WTC11 (cell line): ENCODE results near the gene RDH12. TPM values are rescaled to one million over a fixed set of nuclear protein-coding genes. Genes with fewer than 3 reads are reported as not detected.
"Not testable (repeated sequence)": the region's sequence is repeated elsewhere in the genome, so short reads cannot be mapped to it uniquely, and the experiment has no call there.

Source experiments
- ATAC-seq: fragments of 200-7000 bp; cut with Tn5 transposase; 2 replicates; pipeline ENCODE4 v1.10.0; 2021; ENCODE audit warnings: mild to moderate bottlenecking, moderate library complexity
- CTCF ChIA-PET: fragments of 300-600 bp; sonication (Branson Sonifier 250); formaldehyde crosslinking; loops from one replicate; lab custom pipeline; 2021; ENCODE audit warnings: antibody characterized with exemption; lab: Charles Lee
- POLR2A ChIA-PET: fragments of 350-600 bp; sonication (Branson Sonifier 250); formaldehyde crosslinking; loops from one replicate; lab custom pipeline; 2021; ENCODE audit warnings: antibody characterized with exemption; lab: Charles Lee
- DNase-seq: peaks from one replicate; pipeline ENCODE4 v3.0.0; 2021; ENCODE audit warnings: low spot score
- H3K27ac Mint-ChIP-seq: 2 replicates; pipeline ENCODE4 v1.8.0; 2021; ENCODE audit warnings: mixed read lengths
- H3K27me3 Mint-ChIP-seq: 2 replicates; pipeline ENCODE4 v1.8.0; 2021; ENCODE audit warnings: low read depth, mild to moderate bottlenecking, moderate library complexity, mixed read lengths
- H3K36me3 Mint-ChIP-seq: 2 replicates; pipeline ENCODE4 v1.8.0; 2021; ENCODE audit warnings: mixed read lengths
- H3K4me1 Mint-ChIP-seq: 2 replicates; pipeline ENCODE4 v1.8.0; 2022; ENCODE audit warnings: mixed read lengths
- H3K4me3 Mint-ChIP-seq: 2 replicates; pipeline ENCODE4 v1.8.0; 2021; ENCODE audit warnings: mild to moderate bottlenecking, moderate library complexity, mixed read lengths
- H3K9me3 Mint-ChIP-seq: 2 replicates; pipeline ENCODE4 v1.8.0; 2021; ENCODE audit warnings: mixed read lengths
- CREB1 ChIP-seq: sonication (generic); formaldehyde crosslinking; IDR thresholded peaks from 2 replicates; pipeline ENCODE4 v1.8.0; 2023; ENCODE audit warnings: mild to moderate bottlenecking, missing genetic modification reagents
- FOXJ3 ChIP-seq: sonication (generic); formaldehyde crosslinking; IDR thresholded peaks from 2 replicates; pipeline ENCODE4 v1.9.0; 2021; ENCODE audit warnings: missing genetic modification reagents, mild to moderate bottlenecking, borderline replicate concordance
- GABPB1 ChIP-seq: sonication (generic); formaldehyde crosslinking; IDR thresholded peaks from 2 replicates; pipeline ENCODE4 v1.8.1; 2023; ENCODE audit warnings: mild to moderate bottlenecking, missing genetic modification reagents
- MXD4 ChIP-seq: fragments of 250-450 bp; sonication (Bioruptor Pico); IDR thresholded peaks from 2 replicates; pipeline ENCODE4 v1.8.0; 2021; ENCODE audit warnings: mild to moderate bottlenecking, moderate library complexity, borderline replicate concordance
- NFE2L1 ChIP-seq: sonication (generic); formaldehyde crosslinking; IDR thresholded peaks from 2 replicates; pipeline ENCODE4 v1.8.1; 2023; ENCODE audit warnings: missing genetic modification reagents
- SP1 ChIP-seq: sonication (generic); formaldehyde crosslinking; conservative IDR thresholded peaks from 2 replicates; pipeline ENCODE4 v1.8.1; 2022; ENCODE audit warnings: missing genetic modification reagents
- TP53 ChIP-seq: sonication (generic); formaldehyde crosslinking; IDR thresholded peaks from 2 replicates; pipeline ENCODE4 v1.8.1; 2023; ENCODE audit warnings: mild to moderate bottlenecking, missing genetic modification reagents
- ZNF219 ChIP-seq: sonication (generic); formaldehyde crosslinking; IDR thresholded peaks from 2 replicates; pipeline ENCODE4 v1.8.0; 2023; ENCODE audit warnings: missing genetic modification reagents, mild to moderate bottlenecking, borderline replicate concordance
- ZNF396 ChIP-seq: fragments of 250-450 bp; sonication (Bioruptor Pico); IDR thresholded peaks from 2 replicates; pipeline ENCODE4 v1.8.0; 2021; ENCODE audit warnings: mild to moderate bottlenecking, moderate library complexity, borderline replicate concordance
- ZNF416 ChIP-seq: fragments of 250-450 bp; sonication (Bioruptor Pico); IDR thresholded peaks from 2 replicates; pipeline ENCODE4 v1.9.0; 2021; ENCODE audit warnings: mild to moderate bottlenecking, inconsistent platforms
- total RNA-seq: library from RNA; stranded (reverse); gene quantifications from 3 replicates; pipeline ENCODE4 v1.2.3, GENCODE V29; 2021
- TF ChIP-seq, protein P1 (sequence below): sonication (generic); formaldehyde crosslinking; IDR thresholded peaks from 2 replicates; pipeline ENCODE4 v1.8.0; 2022; ENCODE audit warnings: mild to moderate bottlenecking, missing genetic modification reagents
- TF ChIP-seq, protein P2 (sequence below): sonication (generic); formaldehyde crosslinking; IDR thresholded peaks from 2 replicates; pipeline ENCODE4 v1.8.1; 2022; ENCODE audit warnings: mild to moderate bottlenecking, missing genetic modification reagents, moderate library complexity, borderline replicate concordance
- TF ChIP-seq, protein P3 (sequence below): sonication (generic); formaldehyde crosslinking; IDR thresholded peaks from 2 replicates; pipeline ENCODE4 v1.8.1; 2023; ENCODE audit warnings: mild to moderate bottlenecking, missing genetic modification reagents, borderline replicate concordance
- TF ChIP-seq, protein P4 (sequence below): fragments of 250-450 bp; sonication (Bioruptor Pico); conservative IDR thresholded peaks from 2 replicates; pipeline ENCODE4 v1.9.0; 2021; ENCODE audit warnings: mild to moderate bottlenecking

Gene RDH12
- total RNA-seq, 1 experiment from 2014 or later: 0.77 TPM

DNA sequence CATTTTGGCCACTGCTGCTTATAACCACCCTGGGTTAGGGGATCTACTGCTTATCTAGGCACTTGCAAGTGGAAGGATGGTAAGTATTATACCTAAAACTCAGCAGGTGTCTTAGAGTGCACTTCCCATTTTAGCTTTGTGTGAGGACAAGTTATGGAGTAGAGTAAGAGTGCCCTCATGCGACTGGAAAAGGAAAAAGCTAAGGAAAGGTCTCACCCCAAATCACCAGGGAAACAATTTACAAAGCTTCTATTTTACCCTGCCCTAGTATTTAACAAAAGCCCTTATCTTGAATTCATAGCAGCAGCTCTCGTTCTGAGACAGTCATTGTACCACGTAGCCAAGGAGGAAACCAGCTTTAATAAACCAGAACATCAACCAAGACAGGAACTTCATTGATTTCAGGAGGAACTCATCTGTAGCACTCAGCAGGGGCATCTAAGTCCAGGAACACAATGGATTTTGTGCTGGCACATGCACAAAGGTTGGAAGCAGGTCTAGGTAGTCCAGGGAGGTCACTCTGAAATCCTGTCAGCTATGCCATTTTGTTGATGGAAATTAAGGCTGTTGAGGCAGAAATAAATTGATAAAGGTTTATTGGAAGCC lies 2.9 kb downstream of the RDH12 start:
- TF ChIP-seq ZNF396 (CRISPR knock-in tag) (no peak), MXD4 (no peak), NFE2L1 (CRISPR knock-in tag) (no peak)
- TF ChIP-seq, protein P1, sequence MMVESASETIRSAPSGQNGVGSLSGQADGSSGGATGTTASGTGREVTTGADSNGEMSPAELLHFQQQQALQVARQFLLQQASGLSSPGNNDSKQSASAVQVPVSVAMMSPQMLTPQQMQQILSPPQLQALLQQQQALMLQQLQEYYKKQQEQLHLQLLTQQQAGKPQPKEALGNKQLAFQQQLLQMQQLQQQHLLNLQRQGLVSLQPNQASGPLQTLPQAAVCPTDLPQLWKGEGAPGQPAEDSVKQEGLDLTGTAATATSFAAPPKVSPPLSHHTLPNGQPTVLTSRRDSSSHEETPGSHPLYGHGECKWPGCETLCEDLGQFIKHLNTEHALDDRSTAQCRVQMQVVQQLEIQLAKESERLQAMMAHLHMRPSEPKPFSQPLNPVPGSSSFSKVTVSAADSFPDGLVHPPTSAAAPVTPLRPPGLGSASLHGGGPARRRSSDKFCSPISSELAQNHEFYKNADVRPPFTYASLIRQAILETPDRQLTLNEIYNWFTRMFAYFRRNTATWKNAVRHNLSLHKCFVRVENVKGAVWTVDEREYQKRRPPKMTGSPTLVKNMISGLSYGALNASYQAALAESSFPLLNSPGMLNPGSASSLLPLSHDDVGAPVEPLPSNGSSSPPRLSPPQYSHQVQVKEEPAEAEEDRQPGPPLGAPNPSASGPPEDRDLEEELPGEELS (CRISPR knock-in tag): no peak
- TF ChIP-seq, protein P2, sequence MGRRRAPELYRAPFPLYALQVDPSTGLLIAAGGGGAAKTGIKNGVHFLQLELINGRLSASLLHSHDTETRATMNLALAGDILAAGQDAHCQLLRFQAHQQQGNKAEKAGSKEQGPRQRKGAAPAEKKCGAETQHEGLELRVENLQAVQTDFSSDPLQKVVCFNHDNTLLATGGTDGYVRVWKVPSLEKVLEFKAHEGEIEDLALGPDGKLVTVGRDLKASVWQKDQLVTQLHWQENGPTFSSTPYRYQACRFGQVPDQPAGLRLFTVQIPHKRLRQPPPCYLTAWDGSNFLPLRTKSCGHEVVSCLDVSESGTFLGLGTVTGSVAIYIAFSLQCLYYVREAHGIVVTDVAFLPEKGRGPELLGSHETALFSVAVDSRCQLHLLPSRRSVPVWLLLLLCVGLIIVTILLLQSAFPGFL (CRISPR knock-in tag): no peak
- ATAC-seq (peak; percentile 94), DNase-seq (no peak)
- Mint-ChIP-seq H3K9me3 (peaks cover 21% of the 10 kb centered on the region), H3K27me3 (no peaks in the 10 kb centered on the region), H3K36me3 (peaks cover 11% of the 10 kb centered on the region), H3K4me1 (0 out of 2 replicates have a peak, but pooled peaks cover 3% of the 10 kb centered on the region), H3K4me3 (no peak overlapping the region), H3K27ac (no peak overlapping the region)
- POLR2A ChIA-PET: interaction anchor here (0.5 to 1.9 kb wide), 7 partner anchors 9 to 1088 kb away, joined by 3 to 20 read pairs (median 4); partner anchors contain the start of genes RDH11 and ZFP36L1
- CTCF ChIA-PET: interaction anchor here (0.6 to 3.7 kb wide), 60 partner anchors 9 to 369 kb away, joined by 3 to 75 read pairs (median 4); partner anchors contain the start of genes ARG2, ATP6V1D, PIGH and RDH11

DNA sequence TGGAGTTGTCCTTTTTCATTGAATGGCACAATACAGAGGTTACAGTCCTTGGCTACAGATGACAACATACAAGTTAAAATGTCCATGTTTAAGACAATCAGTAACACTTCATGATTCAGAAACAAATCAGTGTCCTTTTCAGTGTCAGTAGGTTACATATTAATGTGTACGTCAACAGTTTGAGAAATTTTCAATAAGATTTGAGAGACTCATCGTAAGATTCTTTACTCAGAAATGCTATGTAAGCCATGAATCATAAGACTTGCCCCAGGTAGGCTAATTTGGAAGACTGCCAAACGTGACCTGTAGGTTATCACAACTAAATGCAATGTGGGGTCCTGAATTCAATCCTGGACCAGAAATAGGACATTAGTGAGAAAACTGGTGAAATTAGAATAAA lies 3.5 kb downstream of the RDH12 start:
- POLR2A ChIA-PET: interaction anchor here (0.6 to 1.9 kb wide), 5 partner anchors 10 to 178 kb away, joined by 3 to 20 read pairs (median 5); partner anchors contain the start of gene RDH11
- H3K27me3 Mint-ChIP-seq: no peaks in the 10 kb centered on the region
- H3K9me3 Mint-ChIP-seq: peaks cover 24% of the 10 kb centered on the region
- no peak for DNase-seq
- CTCF ChIA-PET: interaction anchor here (0.8 to 3.7 kb wide), 31 partner anchors 8 to 370 kb away, joined by 3 to 75 read pairs (median 6); partner anchors contain the start of genes ARG2, PIGH, RDH11 and VTI1B
- H3K4me3 Mint-ChIP-seq: no peak overlapping the region
- no peak overlapping the region for H3K27ac Mint-ChIP-seq
- TF ChIP-seq ZNF219: no peak
- no peak for ATAC-seq
- H3K4me1 Mint-ChIP-seq: 0 out of 2 replicates have a peak, but pooled peaks cover 3% of the 10 kb centered on the region
- peaks cover 17% of the 10 kb centered on the region for H3K36me3 Mint-ChIP-seq

DNA sequence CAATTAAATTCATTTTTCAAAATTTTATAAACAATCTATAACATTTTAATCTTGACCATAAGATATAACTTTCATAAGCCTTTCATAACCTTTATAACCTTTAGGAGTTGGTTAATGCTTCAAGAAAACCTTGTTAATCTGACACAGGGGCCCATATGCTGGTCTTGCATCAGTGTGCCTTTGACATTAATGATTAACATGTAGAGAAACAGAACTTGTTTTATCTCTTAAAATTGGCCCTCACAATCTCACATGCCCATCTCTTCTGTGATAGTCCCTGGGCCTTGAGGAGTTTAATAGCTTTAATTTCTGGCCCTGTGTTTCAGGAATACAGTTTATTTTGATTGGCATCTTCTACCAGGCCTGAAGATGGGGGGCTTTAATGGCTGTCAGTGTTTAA lies 7.7 kb downstream of the RDH12 start:
- H3K4me1 Mint-ChIP-seq, H3K27ac Mint-ChIP-seq, H3K4me3 Mint-ChIP-seq, DNase-seq, POLR2A ChIA-PET, ATAC-seq, H3K27me3 Mint-ChIP-seq: not testable (repeated sequence)
- Mint-ChIP-seq H3K9me3 (peaks cover 53% of the 10 kb centered on the region), H3K36me3 (peaks cover 26% of the 10 kb centered on the region)
- TF ChIP-seq GABPB1 (CRISPR knock-in tag): peak; percentile 72
- CTCF ChIA-PET: interaction anchor here (0.7 kb wide), 1 partner anchor 289 kb away, joined by 3 read pairs; no protein-coding TSS in a partner anchor

DNA sequence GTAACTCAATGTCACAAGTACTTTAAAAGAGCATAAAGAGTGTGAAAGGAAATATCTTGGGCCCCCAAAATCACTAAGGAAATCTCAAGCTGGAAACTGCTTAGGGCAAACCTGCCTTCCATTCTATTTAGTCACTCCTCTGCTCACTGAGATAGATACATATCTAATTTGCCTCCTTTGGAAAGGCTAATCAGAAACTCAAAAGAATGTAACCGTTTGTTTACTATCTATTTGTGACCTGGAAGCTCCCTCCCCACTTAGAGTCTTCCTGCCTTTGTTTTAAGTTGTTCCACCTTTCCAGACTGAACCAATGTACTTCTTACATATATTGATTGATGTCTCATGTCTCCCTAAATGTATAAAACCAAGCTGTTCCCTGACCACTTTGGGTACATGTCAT lies 8.1 kb downstream of the RDH12 start:
- DNase-seq, H3K4me1 Mint-ChIP-seq, POLR2A ChIA-PET, CTCF ChIA-PET, H3K27me3 Mint-ChIP-seq, ATAC-seq, H3K4me3 Mint-ChIP-seq, H3K27ac Mint-ChIP-seq: not testable (repeated sequence)
- Mint-ChIP-seq H3K36me3 (peaks cover 26% of the 10 kb centered on the region), H3K9me3 (peaks cover 53% of the 10 kb centered on the region)

DNA sequence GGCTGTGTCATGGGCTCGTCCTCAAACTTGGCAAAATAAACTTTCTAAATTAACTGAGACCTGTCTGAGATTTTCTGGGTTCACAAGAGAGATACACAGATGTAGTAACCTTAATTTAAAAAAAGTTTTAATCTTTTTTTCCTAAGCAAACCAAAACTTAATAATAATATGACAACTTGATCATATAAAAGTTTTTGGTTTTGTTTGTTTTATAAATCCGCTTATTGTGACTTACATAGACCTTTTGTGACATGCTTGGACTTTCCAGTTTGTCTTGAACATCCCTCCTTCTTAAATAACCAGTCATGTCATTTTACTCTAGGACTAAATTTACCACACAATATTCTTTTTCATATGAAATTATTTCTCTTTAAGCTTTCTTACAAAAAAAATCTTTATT lies 8.5 kb downstream of the RDH12 start:
- CTCF ChIA-PET: no interaction called here
- POLR2A ChIA-PET: no interaction called here
- Mint-ChIP-seq H3K27ac (no peak overlapping the region), H3K4me1 (no peaks in the 10 kb centered on the region), H3K27me3 (peaks cover 3% of the 10 kb centered on the region; the same call in 1 of the 2 replicates), H3K4me3 (no peak overlapping the region), H3K9me3 (peaks cover 53% of the 10 kb centered on the region), H3K36me3 (peaks cover 26% of the 10 kb centered on the region)
- ATAC-seq (no peak), DNase-seq (no peak)
- TF ChIP-seq CREB1 (CRISPR knock-in tag): no peak
- TF ChIP-seq, protein P3, sequence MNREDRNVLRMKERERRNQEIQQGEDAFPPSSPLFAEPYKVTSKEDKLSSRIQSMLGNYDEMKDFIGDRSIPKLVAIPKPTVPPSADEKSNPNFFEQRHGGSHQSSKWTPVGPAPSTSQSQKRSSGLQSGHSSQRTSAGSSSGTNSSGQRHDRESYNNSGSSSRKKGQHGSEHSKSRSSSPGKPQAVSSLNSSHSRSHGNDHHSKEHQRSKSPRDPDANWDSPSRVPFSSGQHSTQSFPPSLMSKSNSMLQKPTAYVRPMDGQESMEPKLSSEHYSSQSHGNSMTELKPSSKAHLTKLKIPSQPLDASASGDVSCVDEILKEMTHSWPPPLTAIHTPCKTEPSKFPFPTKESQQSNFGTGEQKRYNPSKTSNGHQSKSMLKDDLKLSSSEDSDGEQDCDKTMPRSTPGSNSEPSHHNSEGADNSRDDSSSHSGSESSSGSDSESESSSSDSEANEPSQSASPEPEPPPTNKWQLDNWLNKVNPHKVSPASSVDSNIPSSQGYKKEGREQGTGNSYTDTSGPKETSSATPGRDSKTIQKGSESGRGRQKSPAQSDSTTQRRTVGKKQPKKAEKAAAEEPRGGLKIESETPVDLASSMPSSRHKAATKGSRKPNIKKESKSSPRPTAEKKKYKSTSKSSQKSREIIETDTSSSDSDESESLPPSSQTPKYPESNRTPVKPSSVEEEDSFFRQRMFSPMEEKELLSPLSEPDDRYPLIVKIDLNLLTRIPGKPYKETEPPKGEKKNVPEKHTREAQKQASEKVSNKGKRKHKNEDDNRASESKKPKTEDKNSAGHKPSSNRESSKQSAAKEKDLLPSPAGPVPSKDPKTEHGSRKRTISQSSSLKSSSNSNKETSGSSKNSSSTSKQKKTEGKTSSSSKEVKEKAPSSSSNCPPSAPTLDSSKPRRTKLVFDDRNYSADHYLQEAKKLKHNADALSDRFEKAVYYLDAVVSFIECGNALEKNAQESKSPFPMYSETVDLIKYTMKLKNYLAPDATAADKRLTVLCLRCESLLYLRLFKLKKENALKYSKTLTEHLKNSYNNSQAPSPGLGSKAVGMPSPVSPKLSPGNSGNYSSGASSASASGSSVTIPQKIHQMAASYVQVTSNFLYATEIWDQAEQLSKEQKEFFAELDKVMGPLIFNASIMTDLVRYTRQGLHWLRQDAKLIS (CRISPR knock-in tag): no peak
- no peak for TF ChIP-seq SP1 (CRISPR knock-in tag)
- TF ChIP-seq, protein P4, sequence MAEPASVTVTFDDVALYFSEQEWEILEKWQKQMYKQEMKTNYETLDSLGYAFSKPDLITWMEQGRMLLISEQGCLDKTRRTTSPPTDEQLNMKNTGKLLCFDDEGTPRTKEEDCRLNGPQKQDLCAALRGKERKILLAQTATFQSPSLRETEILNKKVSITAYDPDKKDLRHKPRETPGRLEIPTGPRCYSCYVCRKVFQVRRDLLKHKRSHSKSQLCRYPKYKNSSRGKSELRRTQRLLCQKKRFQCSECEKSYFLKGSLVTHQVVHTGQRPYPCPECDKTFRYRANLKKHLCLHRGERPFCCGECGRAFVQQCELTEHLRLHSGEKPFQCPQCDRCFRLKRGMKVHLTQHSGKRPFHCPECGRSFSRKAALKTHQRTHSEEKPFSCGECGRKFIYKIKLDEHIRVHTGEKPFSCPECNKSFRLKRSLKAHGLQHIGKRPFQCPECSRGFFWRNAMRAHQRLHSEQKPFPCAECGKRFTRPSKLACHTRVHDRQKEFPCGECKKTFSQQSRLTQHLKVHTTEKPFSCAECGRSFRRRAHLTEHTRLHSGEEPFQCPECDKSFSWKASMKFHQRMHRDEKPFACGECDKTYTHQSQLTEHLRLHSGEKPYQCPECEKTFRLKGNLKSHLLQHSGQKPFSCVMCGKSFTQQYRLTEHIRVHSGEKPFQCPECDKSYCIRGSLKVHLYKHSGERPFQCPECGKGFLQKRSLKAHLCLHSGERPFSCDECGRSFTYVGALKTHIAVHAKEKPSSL (CRISPR knock-in tag): no peak
- TF ChIP-seq ZNF416: no peak
- no peak for TF ChIP-seq TP53 (CRISPR knock-in tag)
- no peak for TF ChIP-seq FOXJ3
